Adrenal gland (tissue), 5 donors: ENCODE results near the gene ULBP1.

ENCODE experiments used
- POLR2A ChIP-seq, 2 donors: fragments of 450-650 bp; IDR thresholded peaks; one replicate each; pipeline ENCODE4 v1.6.1; 2017; ENCODE audit warnings: antibody characterized with exemption in 2 of 2, mild to moderate bottlenecking in 2 of 2, moderate library complexity in 1 of 2
- TF ChIP-seq, protein P1 (sequence below), 6 experiments: fragments of 450-650 bp in 4 of 6; fragments of 200-600 bp in 2 of 6; sonication (generic) in 1 of 6; IDR thresholded peaks; 1 replicate in 5 of 6; 2 replicates in 1 of 6; pipeline versions ENCODE4 v1.5.1 to v1.8.0; 2016 to 2021; ENCODE audit warnings: antibody characterized with exemption in 6 of 6, mild to moderate bottlenecking in 2 of 6, moderate library complexity in 1 of 6
- donor health status: DM: no; HTN: no; CAD: no.

DNA sequence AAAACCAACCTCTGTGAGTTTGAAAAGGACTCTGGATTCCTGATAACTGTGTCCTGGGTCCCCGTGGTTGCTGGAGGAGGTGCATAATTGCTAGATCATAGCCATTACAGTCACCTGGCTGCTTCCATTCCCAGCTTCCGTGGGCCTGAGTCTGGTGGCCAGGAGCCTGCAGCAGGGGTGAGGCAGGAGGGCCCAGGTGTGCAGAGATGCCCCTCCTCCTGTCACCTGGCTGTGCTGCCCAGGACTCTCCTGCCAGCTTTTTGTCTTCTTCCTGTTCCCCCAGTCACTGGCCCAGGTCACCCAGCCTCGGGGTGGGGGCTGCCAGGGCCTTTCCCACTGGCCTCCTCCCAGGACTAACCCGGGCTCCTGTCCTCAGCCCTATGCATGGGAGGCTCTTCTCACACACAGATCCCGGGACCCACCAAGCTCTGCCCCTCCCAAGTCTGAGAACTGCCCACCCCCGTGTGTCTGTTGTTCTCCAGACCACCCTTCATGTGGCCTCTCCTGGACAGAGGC lies 31.6 kb downstream of the ULBP1 start:
- TF ChIP-seq, protein P1, sequence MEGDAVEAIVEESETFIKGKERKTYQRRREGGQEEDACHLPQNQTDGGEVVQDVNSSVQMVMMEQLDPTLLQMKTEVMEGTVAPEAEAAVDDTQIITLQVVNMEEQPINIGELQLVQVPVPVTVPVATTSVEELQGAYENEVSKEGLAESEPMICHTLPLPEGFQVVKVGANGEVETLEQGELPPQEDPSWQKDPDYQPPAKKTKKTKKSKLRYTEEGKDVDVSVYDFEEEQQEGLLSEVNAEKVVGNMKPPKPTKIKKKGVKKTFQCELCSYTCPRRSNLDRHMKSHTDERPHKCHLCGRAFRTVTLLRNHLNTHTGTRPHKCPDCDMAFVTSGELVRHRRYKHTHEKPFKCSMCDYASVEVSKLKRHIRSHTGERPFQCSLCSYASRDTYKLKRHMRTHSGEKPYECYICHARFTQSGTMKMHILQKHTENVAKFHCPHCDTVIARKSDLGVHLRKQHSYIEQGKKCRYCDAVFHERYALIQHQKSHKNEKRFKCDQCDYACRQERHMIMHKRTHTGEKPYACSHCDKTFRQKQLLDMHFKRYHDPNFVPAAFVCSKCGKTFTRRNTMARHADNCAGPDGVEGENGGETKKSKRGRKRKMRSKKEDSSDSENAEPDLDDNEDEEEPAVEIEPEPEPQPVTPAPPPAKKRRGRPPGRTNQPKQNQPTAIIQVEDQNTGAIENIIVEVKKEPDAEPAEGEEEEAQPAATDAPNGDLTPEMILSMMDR (IDR thresholded peaks at IDR 0.05), result no peak
- no peak for TF ChIP-seq POLR2A (IDR thresholded peaks at IDR 0.05)
